Urinary bladder (tissue), 4 donors: ENCODE data around the gene MAP2. TPM values are rescaled to one million over a fixed set of nuclear protein-coding genes. Genes with fewer than 3 reads are reported as not detected.

Experiments
- DNase-seq: peaks from one replicate; pipeline ENCODE4 v3.0.0-alpha.2; 2015; ENCODE audit errors: extremely low spot score
- H3K27ac ChIP-seq: one replicate; pipeline ENCODE4 v1.5.1; 2013; ENCODE audit warnings: low read depth, mild to moderate bottlenecking, moderate library complexity
- H3K36me3 ChIP-seq: one replicate; pipeline ENCODE4 v1.6.1; 2013; ENCODE audit warnings: mild to moderate bottlenecking, moderate library complexity; ENCODE audit not compliant: insufficient read depth
- H3K4me1 ChIP-seq: one replicate; pipeline ENCODE4 v1.6.1; 2013; ENCODE audit warnings: mild to moderate bottlenecking, moderate library complexity; ENCODE audit not compliant: insufficient read depth
- H3K4me3 ChIP-seq: one replicate; pipeline ENCODE4 v1.5.1; 2013; ENCODE audit warnings: low read depth, low read length
- WGBS: extraction: QIAGEN DNeasy Blood & Tissue Kit; methylation state at CpG from one replicate; pipeline ENCODE4 v1.1.7; 2013; 5-methylcytosine and 5-hydroxymethylcytosine counted together
- polyA plus RNA-seq: library from polyadenylated mRNA; stranded (reverse); fragments of 200-250 nt; gene quantifications from one replicate; pipeline ENCODE4 v1.2.3, GENCODE V29; 2013
- total RNA-seq: library from RNA; depleted of rRNA; stranded (reverse); fragments of >200 nt; gene quantifications from one replicate; pipeline ENCODE4 v1.2.3, GENCODE V29; 2014
- donor health status: healthy with polysubstance abuse.
- donor health status: healthy.

Gene MAP2
- total and polyA plus RNA-seq, 2 donors: 2.7 to 13.5 TPM

DNA sequence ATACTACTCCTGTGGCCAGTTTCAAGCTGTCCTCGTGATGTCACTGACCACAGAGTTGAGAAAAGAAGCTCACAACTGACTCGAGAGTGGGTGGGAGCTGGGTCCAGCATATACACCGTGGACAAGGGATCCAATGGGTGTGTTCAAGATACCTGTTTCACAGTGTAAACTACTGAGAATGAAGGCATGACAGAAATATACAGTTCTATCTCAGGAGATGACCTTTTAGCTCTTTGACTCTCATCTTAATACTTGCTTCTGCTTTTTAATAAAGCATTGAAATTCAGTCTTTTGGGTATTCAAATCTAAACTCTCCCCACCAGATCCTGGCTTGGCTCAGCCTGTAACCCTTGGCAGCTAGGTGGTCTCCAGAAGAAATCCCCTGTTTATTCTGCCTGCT lies 130.1 kb downstream of the MAP2 start:
- no peak for DNase-seq
- no peak overlapping the region for H3K27ac ChIP-seq
- no peak overlapping the region for H3K4me3 ChIP-seq
- 77% methylated on average over 3 of the region's 3 CpGs for WGBS
- no peaks in the 10 kb centered on the region for H3K4me1 ChIP-seq
- no peaks in the 10 kb centered on the region for H3K36me3 ChIP-seq

DNA sequence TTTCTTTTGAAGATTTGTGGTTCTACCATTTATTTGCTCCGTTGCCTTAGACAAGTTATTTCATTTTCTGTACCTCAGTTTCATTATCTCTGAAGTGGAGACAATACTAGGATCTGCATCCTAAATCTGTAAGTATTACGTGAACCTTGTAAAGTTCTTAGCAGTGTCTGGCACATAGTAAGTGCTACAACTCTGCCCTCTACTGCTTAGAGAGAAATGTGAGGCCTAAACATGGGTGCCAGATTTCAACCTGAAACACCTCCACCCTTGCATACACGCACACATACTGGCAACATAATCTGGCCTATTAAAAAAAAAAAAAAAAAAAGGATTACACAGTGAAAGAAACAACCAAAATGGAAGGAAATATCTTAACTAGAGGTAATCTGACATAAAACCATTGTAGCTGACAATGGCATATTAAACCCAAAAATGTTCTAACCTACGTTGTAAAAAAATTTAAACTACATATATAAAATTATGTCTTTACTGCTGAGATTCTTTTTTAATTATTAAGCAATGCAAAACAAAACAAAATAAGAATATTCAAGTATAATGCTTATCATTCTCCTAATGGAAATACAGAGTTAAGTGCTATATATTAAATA lies 132.6 kb downstream of the MAP2 start:
- no peak for DNase-seq
- Histone ChIP-seq H3K27ac (no peak overlapping the region), H3K4me3 (no peak overlapping the region), H3K36me3 (no peaks in the 10 kb centered on the region), H3K4me1 (no peaks in the 10 kb centered on the region)
- 51% methylated on average over 4 of the region's 4 CpGs for WGBS

DNA sequence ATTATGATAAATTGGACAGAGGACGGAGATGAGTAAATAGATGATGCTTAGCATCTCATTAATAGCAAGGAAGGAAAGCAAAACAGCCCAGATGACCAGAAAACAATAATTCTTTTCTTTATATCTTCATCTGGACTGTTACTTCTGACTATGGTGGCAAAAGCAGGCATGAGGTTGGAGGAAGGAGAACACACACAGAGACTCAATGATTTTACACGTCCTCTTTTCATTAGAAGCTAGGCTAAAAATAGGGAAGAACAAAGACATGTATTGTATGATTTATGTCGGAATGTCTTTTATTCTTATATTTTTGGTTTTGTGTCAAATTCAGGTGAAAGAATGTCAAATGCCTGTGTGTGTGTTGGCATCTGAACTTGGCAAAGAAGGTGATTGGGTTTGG lies 137.1 kb downstream of the MAP2 start:
- DNase-seq: no peak
- WGBS: 83% methylated on average over 3 of the region's 3 CpGs
- Histone ChIP-seq H3K4me3 (no peak overlapping the region), H3K27ac (no peak overlapping the region), H3K36me3 (no peaks in the 10 kb centered on the region), H3K4me1 (no peaks in the 10 kb centered on the region)

DNA sequence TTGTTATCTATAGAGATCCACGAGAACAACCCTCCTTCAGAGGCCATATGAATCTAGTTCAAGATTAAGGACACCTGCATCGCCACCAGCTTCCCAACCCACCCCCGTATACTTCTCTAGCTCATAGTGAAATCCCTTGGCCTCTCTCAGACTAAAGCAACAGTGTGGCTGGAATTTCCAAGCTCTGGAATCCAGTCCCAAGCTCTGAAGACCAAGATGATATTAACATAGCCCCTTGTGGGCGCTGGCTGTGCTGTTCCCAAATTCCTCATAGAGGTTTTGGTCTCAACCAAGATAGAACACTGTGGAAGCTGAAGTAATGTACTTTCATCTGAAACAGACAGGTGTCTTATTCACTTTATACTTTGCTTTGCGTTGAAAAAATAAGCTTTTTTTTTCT lies 139.6 kb downstream of the MAP2 start:
- Histone ChIP-seq H3K36me3 (no peaks in the 10 kb centered on the region), H3K4me3 (no peak overlapping the region), H3K27ac (no peak overlapping the region), H3K4me1 (no peaks in the 10 kb centered on the region)
- DNase-seq: no peak
- WGBS: 83% methylated on average over 5 of the region's 5 CpGs

- H3K4me3 ChIP-seq: no peak overlapping the region
- no peaks in the 10 kb centered on the region for H3K4me1 ChIP-seq
- DNase-seq: no peak
- 81% methylated on average over 3 of the region's 3 CpGs for WGBS
- H3K36me3 ChIP-seq: no peaks in the 10 kb centered on the region
- no peak overlapping the region for H3K27ac ChIP-seq
Measured at GRCh38 chr2:209564816-209565215, 141.0 kb downstream of the MAP2 start.

DNA sequence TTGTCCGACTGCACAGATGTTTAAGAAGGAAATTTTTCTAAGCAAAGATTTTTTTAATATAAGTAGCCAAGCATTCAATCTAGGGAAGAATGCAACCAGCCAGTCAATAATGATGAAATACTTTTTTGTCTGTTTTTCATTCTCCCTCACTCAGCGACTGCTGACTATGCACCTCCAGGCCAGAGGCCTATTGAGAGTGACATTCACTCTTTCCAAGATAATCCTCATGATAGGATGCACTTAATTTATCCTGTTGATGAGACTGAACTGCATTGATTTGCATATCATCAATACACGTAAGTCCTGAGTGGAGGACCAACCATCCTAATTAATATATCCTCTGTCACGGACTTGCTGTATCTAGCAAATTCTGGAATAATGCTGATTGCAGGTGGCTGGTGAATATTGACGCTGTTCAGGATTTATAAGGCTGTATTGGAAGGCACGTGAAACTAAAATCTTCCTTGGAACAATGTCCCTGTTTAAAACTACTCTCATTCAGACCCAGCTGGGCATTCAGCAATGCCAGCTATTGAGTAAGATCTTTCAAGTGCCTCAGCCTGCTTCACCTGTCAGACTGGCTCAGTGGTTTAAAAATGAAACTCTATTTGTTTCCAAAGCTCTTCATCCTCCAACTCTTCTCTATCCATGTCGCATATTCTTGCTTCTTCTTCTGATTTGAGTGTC lies 142.2 kb downstream of the MAP2 start:
- H3K4me1 ChIP-seq: no peaks in the 10 kb centered on the region
- H3K4me3 ChIP-seq: no peak overlapping the region
- DNase-seq: no peak
- WGBS: 90% methylated on average over 7 of the region's 7 CpGs
- no peaks in the 10 kb centered on the region for H3K36me3 ChIP-seq
- no peak overlapping the region for H3K27ac ChIP-seq

- Histone ChIP-seq H3K4me3 (no peak overlapping the region), H3K36me3 (no peaks in the 10 kb centered on the region), H3K27ac (no peak overlapping the region), H3K4me1 (no peaks in the 10 kb centered on the region)
- 93% methylated on average over 1 of the region's 1 CpG for WGBS
- DNase-seq: no peak
Measured at GRCh38 chr2:209570194-209570593, 146.3 kb downstream of the MAP2 start.

GRCh38 chr2:209574515-209574914 lies 150.7 kb downstream of the MAP2 start:
- Histone ChIP-seq H3K36me3 (no peaks in the 10 kb centered on the region), H3K4me1 (no peaks in the 10 kb centered on the region), H3K4me3 (no peak overlapping the region), H3K27ac (no peak overlapping the region)
- DNase-seq: no peak
- 98% methylated on average over 2 of the region's 2 CpGs for whole genome bisulfite sequencing

DNA sequence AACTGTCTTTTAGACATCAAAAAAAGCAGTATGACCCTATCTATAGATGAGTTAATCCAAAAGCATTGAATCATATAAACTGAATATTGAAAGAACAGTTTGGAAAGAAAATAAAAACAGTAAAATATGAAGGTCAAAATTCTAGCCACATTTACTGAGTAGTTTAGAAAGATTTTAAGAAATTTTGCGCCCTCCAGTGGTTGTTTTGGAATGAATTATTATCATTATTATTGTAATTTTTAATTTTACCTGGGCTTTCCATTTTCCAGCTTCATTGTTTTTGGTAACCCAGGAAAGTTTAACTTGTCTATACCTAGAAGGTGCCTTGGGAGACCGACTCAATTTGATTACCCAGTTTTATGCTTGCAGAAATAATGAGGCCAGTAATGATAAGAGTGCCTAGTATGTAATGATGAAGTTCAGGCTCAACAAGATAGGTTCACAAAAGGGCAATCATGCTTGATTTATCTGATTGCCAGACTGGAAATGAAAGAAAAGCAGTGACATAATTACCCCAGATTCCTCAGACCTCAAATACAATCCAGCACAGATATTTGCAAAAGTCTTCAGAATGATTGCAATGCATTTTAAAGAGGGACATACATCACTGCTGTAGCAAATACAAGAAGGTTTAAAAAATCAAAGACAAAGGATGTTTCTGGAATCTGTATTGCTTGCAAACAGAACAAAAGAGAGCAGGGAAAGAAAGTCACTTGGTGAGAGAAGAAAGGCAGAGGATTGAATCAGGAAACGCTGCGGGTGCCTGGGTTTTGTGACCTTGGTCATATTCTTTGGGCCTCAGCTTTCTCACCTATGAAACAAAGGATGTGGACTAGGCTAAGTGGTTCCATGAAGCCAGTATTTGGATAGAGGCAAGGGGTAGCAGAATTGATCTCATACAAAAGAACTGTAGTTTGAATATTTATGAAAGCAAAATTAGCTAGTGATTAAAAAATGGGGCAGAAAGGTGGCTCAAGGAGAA lies 153.8 kb downstream of the MAP2 start:
- DNase-seq: no peak
- 66% methylated on average over 4 of the region's 4 CpGs for WGBS
- H3K4me3 ChIP-seq: no peak overlapping the region
- H3K4me1 ChIP-seq: no peaks in the 10 kb centered on the region
- H3K36me3 ChIP-seq: no peaks in the 10 kb centered on the region
- H3K27ac ChIP-seq: no peak overlapping the region

- 64% methylated on average over 3 of the region's 3 CpGs for WGBS
- DNase-seq: no peak
- H3K27ac ChIP-seq: no peak overlapping the region
- no peaks in the 10 kb centered on the region for H3K36me3 ChIP-seq
- no peak overlapping the region for H3K4me3 ChIP-seq
- H3K4me1 ChIP-seq: no peaks in the 10 kb centered on the region
Measured at GRCh38 chr2:209578394-209579001, 154.7 kb downstream of the MAP2 start.

DNA sequence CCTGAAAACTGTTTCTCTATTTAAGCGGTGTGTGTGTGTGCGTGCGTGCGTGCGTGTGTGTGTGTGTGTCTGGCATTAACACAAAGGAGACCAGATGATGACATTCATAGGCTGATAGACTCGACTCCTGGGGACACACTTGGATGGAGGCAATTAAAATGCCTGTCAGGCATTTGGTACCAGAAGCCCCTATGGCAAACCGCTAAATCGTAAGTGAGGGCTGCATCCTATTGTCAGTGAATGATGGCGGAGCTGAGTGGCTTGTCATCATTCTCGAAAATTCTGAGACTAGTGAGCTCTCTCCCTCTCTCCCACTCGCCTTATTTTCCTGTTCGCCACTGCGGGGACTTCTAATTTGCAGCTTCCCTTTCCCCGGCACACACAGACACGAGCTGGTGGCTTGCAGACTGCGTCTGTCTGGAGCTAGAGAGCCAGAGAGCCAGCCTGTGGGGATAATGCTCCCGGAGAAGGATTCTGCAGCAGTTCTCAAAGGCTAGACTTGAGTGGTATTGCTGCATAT lies 155.4 kb downstream of the MAP2 start:
- no peaks in the 10 kb centered on the region for H3K36me3 ChIP-seq
- no peak overlapping the region for H3K27ac ChIP-seq
- 22% methylated on average over 17 of the region's 17 CpGs for WGBS
- H3K4me3 ChIP-seq: peak overlapping the region; percentile 14
- no peaks in the 10 kb centered on the region for H3K4me1 ChIP-seq
- DNase-seq: peak; percentile 28

DNA sequence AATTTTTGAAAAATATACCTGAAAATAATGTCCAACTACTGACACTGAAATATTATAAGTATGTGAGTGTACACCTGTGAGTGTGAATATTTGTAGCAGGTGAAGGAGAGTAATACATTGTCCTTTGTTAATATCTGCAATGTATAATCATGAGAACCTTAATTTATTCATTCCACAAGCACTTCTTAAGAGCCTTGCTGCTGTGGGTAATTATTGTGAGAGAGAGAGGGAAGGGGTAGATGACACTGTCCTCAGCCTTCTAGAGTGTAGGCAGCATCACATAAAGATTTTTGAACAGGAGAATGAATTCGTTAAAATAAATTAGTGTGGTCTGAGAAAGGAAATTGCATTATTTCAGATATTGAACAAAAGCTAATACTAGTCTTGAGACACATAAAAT lies 157.2 kb downstream of the MAP2 start:
- Histone ChIP-seq H3K4me3 (no peak overlapping the region), H3K36me3 (no peaks in the 10 kb centered on the region), H3K4me1 (no peaks in the 10 kb centered on the region), H3K27ac (no peak overlapping the region)
- 88% methylated on average over 1 of the region's 1 CpG for WGBS
- DNase-seq: no peak

DNA sequence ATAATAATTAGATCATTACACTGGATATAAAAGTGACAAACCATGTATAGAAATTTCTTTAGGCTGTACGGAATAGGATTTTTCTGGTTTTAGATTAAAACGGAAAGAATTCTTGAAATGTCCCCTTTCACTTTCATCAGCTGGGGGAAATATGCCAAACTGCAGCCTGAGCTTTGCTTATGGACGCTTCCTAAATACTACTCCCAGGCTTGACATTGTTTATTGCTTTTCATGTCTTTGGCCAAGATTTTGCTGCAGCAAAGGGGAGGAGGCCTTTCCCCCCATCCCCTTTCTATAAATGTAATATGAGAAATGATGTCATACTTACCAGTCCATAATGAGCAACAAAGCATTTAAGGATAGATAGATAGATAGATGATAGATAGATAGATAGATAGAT lies 158.4 kb downstream of the MAP2 start:
- Histone ChIP-seq H3K27ac (no peak overlapping the region), H3K4me3 (no peak overlapping the region), H3K36me3 (no peaks in the 10 kb centered on the region), H3K4me1 (no peaks in the 10 kb centered on the region)
- DNase-seq: no peak
- 43% methylated on average over 3 of the region's 3 CpGs for WGBS
